HG02588 (cell line): ENCODE data around the gene GTSE1.

Source experiments
- ATAC-seq: cut with Tn5 transposase; IDR thresholded peaks from one replicate; pipeline ENCODE4 v1.9.1; 2021; ENCODE audit warnings: mild to moderate bottlenecking, moderate library complexity; ENCODE audit not compliant: unreplicated experiment

GTSE1 gene

DNA sequence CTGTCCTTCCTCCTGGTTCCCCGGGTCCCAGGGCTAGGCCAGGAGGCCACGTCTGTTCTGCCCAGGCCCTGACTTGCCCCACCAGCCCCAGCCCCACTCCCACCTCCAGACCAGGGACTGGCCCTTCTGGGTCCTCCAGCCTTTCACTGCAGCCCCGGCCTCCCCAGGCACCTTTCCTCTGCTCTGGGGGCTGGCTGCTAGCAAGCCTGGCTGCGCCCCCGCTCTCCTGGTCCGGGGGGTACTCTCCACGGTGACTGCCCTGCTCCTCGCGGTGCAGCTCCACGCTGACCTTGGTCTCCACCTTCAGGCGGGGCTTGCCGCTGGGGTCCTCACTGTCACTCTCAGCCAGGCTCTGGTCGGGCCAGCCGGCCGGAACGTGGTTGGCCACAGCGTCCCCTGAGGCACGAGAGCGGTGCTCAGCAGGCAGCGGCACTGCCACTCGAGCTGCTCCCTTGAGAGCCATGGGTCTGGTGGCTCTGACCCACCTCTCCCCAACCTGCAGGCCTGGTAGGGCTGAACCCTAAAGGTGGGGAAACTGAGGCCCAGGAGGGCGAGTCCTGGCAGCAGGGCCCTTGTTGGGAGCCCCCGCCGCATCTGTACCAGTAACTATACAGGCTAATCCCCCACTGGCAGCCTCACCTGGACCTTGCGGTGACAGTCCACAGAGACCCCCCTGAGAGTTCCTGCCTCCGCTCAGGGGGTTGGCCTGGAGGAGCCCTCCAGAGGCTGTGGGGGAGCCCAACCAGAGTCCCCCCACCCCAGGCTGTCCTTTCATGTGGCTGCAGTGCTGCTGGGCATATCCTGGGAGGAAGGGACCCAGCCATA lies 67.9 kb downstream of the GTSE1 start:
- ATAC-seq: no peak

DNA sequence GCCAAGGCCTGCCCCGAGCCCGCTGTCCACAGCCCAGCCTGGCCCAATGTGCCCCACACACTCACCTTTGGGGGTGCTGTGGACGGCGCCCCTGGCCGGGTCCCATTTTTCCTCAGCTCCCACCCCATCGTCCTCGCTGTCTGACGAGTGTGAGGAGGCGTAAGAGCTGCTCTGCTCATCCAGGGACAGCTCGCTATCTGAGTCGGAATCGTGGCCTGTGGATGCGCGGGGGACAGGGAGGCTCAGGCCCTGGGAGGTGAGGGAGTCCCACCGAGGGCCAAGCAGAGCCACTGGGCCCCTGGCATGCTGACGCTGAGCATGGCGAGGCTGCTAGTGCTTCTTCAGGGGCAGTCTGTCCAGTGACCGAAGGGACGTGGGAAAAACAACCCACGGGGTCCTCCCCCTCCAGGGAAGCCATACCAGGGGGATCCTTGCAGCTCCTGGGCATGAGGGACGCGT lies 68.5 kb downstream of the GTSE1 start:
- ATAC-seq: no peak

DNA sequence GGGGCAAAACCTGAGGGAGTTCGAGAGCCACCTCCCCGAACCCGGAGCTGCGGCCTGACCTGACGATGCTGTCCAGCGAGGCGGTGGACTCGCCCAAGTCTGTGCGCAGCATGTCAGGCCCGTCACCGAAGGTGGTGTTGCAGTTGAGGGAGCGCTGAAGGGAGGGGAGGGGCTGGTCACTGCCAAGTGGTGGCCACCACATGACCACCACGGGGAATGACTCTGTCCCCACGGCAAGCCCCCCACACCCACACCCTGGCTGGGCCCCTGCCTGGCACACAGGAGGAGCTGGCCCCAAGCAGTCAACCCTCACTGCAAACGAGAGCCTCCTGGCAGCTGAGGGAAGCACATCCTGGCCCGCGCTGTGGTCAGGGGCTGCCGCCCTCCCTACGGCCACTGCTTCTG lies 69.7 kb downstream of the GTSE1 start:
- ATAC-seq: no peak

DNA sequence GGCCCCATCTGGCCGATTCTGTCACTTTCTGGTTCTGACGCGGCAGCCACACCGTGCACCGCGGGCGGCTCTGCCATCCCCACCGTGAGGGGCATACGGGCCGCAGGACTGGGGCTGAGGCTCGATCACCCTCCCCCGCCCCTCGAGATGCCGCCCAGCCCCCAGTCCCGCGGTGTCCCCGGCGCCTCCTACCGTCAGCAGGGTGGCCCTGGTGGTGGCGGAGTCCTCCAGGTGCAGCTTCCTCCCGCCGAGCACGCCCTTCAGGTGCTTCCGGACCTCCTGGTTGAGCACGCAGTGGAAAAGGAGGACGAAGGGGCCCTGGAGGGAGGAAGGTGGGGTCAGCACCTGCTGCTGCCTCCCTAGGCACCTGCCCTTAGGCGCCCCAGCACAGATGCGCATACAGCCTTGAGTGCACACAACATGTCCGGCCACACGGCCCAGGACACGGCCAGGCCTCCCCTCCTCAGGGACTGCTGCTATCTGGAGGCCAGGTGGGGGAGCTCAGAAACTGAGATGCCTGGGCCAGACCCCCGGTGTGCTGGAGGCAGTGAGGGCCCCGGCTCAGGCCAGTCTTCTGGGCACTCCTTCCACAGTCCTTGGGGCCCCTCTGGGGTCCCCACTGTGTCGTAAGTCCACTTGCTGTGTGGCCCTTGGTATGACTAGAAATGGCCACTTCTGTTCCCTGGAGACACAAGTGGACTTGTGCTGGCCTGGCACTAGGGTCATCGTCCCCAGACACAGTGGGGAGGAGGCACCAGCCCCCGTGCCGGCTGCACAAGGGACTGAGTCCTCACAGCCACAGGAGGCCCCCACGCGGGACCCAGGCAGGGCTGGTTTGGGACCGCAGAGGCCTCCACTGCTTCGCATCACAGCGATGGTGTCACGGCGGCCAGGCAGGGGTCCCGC lies 70.4 kb downstream of the GTSE1 start:
- no peak for ATAC-seq

DNA sequence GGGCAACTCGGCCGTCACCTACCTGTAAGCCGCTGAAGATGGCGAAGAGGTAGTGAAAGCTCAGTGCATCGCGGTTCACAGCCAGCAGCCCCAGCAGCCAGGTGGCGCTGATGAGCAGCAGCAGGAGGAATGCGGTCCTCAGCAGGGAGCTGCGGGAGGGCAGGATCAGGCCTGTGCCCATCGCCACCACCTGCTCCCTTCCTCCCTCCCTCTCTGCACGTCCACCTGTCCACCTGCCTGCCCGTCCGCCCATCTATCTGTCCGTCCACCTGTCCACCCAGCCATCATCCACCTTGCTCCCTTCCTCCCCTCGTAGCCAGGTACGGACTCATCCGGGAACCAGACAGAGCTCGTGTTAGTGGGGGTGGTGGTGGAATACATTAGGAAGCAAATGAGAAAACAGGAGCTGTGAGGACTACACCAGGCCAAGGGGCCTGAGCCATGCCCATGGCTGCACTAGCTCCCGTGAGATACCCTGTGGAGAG lies 71.1 kb downstream of the GTSE1 start:
- ATAC-seq: no peak

DNA sequence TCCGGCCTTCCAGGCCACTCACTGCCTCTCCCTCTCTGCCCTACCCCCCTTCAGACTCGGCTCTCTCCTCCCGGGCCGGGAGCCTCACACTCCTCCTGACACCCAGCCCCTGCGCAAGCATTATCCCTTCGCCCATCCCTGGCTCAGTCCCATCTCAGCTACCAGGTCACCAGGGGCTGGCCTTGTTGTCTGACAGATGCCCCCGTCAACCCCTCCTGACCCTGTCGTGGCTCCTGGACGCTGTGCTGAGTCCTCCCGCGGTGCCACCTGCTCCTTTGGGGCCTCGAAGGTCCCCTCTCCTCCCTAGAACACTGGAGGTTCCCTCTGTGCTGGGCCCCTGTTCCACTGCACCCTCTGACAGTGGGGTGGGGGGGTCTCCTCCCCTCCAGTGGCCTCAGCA lies 71.8 kb downstream of the GTSE1 start:
- no peak for ATAC-seq

DNA sequence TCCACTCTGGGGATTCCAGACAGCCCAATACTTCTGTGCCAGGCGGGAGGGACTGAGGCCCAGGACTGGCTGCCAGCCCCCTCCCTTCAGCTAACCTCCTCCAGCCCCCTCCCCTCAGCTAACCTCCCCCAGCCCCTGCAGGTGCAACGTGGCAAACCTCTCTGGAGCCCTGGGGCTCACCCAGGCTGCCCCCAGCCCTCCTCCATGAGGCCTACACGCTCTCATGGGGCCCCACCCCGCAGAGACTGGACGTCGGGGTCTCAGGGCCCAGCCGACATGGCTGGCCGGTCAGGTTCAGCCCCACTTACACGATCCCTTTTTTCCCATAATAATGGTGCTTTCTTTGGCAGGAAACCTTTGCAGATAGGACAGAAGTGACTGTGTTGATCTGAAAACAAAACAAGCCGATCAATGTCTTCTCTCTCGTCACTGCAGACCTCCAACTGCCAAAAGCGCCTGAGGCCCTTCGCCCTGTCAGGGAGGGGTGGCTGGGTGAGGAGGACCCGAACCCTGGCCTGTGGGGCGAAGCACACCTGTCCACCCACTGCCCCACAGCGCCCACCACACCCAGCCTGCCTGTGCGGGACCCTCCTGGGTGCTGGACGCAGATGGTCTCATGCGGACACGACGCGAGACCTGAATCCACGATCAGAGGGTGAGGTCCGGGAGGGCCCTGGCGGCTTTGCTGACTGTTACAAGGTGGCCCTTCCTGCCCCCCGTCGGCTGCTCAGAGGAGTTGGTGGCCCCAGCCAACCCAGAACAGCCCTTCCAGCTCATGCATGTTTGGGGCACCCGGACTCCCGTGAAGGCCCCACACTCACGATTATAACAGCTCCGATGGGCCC lies 72.4 kb downstream of the GTSE1 start:
- no peak for ATAC-seq

DNA sequence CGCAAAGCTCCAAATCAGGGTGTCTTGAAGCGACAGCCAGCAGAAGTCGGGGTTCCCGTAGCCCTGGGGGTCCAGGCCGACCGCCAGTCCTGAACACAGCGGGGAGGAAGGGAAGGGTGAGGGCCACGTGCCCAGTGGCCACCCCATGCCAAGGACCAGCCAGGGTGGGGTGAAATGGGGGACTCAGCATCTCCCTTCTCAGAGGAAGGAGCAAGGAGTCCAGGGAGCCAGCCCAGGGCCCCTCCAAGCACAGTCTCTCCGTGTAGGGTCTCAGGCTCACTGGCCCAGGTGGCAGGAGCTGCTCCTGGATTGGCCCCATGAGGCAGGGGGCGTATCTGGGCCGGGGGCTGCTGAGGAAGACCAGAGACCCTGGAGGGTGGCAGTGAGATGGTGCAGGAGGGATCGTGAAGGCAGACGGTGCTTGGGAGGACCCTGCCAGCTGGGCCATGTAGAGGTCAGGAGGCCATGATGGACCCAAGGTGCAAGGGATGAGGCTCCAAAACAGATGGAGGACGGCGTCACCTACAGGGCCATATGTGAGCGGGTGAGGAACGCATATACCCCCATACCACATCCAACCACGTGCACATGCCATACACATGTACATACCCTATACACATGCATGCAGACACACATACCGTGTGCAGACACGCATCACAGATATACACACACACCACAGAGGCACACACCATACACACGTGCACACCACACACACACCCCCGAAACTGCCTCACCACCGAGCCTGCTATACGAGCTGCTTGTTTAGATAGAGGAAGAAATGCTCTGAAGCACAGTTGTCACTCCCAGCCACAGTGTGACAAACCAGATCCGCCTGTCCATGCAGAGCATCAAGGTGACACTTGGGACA lies 73.3 kb downstream of the GTSE1 start:
- ATAC-seq: no peak

DNA sequence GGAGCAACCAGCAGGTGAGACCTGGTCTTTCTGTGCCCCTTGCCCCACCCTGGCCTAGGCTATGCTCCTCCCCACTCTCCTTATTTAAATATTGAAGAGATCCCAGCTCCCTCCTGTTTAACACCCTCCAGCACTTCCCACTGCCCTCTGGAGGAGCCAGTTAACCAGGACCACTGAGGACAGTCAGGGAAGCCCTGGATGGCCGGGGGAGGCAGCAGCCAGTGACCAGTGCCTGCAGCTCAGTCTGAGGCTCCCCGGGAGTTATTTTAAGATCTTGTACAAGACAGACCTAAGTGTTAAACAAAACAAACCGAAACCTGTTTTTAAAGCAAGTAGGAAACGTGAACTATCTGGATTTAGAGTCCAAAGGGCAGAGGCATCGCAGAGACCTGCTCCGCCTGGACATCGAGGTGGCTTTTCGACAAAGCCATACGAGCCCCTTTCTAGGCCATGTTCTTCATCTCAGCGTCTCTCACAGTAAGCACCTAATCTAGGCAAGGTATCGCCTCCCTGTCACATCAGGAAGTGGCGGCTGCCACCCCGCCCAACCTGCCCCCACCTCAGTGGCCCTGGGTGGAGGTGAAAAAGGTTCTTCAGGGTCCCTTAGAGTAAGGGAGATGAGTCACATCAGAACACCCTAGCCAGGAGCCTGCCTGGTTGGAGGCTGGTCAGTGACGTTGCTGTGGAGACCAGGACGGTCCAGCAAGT lies 74.1 kb downstream of the GTSE1 start:
- no peak for ATAC-seq

DNA sequence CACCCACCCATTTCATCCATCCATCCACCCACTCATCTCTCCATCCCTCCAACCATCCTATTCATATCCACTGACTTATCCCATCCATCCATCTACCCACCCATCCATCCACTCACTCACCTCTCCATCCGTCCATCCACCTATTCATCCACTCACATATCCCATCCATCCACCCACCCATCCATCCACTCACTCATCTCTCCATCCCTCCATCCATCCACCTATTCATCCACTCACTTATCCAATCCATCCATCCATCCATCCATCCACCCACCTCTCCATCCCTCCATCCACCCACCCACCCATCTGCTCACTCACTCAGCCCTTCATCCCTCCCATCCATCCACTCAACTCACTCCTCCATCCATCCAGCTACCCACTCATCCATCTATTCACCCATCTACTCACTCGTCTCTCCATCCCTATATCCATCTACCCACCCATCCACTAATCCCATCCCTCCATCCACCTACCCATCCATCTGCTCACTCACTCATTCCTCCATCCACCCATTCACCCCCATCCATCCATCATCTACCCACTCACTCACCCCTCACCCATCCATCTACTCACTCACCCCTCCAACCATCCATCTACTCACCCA lies 75.1 kb downstream of the GTSE1 start:
- no peak for ATAC-seq

DNA sequence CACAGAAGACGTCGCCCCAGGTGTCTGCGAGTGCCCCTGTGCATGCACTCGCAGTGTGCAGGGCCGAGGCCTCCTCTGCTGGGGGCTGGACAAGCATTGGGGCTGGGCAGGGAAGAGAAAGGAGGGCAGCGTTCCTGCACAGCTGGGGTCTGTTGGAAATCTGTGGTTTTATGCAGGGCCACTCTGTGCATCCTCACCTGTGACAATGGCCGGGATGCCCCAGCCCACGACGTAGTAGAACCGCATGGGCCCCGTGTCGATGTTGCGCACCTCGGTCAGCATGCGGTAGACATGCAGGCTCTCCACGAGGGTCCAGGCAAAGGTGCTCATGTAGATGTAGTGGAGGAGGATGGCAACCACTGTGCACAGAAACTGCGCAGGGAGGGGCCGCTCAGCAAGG lies 76.0 kb downstream of the GTSE1 start:
- ATAC-seq: no peak

DNA sequence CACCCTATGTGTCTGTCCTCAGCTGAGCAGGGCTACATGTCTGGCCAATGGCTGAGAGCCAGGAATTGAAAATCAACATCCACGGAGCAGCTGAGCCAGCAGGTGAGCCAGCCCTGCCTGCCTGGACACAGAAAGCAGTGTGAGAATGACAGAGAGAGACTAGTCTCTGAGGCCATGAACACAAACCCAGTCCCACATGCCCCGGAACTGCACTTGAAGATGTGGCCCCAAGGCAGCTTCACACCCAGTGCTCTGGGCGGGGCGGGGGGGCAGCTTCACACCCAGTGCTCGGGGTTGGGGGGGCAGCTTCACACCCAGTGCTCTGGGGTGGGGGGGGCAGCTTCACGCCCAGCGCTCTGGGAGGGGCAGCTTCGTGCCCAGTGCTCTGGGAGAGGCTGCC lies 76.5 kb downstream of the GTSE1 start:
- no peak for ATAC-seq

DNA sequence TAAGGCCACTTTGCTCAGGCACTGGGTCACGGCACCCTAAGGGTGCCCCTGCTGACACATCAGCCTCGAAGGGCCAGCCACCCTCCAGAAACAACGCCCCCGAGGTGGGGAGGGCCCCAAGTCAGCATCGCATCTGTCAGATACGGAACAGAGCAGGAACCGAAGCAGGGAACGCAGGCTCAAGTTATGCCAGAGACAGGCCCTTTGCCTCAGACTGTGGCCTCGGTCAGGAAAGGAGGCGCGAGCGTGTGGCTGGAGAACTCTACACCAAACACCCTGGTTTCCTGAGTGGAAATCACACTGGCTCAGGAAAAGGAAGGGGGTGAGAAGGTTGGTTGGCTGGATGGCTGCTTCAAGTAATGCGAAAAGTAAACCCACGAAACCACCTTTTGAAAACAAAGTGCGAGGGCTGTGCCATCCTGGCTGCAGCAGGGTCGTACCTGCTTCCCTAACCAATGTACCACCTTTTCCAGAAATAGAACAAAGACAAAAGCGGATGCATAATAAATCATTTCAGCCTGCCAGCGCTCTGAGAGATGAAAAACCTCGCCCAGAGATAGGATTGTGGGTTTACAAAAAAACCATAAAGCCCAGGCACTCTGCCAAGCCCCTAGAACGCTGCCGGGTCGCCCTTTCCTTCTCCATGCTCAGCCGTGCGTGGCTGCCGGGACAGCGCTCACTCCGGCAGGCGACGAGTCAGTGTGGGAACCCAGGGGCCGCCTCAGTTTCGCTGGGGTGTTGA lies 77.4 kb downstream of the GTSE1 start:
- no peak for ATAC-seq

DNA sequence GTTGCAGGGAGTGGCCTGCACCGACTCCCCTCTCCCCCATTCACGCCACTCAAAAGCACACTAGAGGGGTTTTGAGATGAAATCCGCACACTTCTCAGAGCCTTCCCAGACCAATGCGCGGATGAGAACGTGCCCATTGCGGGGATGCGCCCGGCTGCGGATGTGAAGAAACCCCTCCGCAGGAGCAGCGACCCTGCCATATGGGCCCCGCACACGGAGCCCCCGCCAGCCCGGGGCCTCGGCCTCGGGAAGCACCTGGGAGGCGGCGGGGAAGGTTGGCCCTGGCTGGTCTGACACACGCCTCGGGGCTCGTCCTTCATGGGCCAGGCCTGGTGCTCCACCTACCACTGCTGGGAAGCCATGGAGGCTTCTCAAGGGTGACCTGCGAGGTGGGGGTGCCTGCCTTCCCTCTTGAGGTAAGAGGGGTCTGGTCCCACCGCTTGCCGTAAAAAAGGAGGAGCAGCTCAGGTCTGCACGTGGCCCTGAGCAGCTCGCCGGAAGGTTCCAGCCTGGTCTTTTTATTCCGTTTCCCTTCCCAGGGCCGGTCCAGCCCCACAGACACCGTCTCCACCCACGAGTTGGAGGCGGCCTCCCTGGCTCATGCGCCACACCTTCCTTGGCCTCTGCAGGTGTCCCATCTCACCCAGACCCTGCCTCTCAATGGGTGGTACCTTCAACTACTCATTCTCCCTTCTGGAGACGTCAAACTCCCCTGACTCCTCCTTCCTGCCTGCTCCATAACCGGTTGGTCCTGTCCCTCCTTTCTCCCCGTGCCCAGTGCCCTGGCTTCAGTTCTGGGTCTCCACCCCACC lies 78.2 kb downstream of the GTSE1 start:
- no peak for ATAC-seq

DNA sequence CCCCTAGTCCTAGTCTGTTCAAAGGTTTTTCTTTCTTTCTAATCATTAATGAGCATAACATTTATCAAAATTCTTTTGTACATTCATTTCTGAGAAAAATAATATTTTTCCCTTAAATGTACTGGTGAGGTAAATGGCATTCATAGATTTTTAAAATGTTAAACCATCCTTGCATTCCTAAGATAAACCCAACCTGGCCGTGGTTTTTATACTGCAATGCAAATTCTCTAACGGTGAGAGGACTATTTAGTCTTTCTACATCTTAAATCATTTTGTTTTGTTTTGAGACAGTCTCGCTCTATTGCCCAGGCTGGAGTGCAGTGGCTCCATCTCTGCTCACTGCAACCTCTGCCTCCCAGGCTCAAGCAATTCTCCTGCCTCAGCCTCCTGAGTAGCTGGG lies 79.4 kb downstream of the GTSE1 start:
- ATAC-seq: no peak

DNA sequence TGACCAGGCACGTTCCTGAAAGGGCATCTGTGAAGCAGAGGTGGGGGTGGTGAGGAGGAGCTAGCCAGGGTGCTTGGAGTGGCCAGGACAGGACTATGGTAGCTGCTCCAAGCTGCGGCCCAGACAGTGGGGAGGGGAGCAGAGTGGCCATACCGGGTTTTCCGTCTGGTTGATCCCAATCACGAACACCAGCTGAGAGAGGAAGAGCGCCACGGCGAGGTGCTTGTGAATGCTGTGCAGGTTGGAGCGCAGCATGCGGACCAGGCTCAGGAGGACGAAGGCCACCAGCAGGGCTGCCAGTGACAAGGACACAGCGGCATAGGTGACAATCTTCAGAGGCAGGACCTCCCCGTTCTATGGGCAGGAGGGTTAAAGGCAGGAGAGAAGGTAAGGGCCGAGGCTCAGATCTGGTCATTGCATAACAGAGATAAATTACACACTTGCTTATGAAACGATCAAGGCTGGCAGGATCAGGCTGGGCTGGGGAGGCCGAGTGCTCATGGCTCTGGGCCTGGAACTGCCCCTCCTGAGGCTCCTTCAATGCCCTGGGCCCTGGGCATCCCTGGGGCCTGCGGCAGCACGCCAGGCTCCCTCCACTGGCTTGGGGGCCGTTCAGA lies 80.3 kb downstream of the GTSE1 start:
- ATAC-seq: no peak
